H1 (cell line): ENCODE data around the gene NDST4. TPM values are rescaled to one million over a fixed set of nuclear protein-coding genes. Genes with fewer than 3 reads are reported as not detected.

Experiments used
- CTCF ChIA-PET: fragments of 300-600 bp; sonication (Branson Sonifier 250); formaldehyde crosslinking; loops from one replicate; lab custom pipeline; 2021; ENCODE audit not compliant: partially characterized antibody; lab: Charles Lee
- POLR2A ChIA-PET: fragments of 300-600 bp; sonication (Branson Sonifier 250); formaldehyde crosslinking; loops from one replicate; lab custom pipeline; 2021; ENCODE audit warnings: inconsistent platforms; ENCODE audit not compliant: partially characterized antibody; lab: Charles Lee
- DNase-seq, 2 experiments: peaks; one replicate each; pipeline versions ENCODE4 v3.0.0 to v3.0.0-alpha.2; 2010 to 2022; ENCODE audit warnings: low spot score in 2 of 2, low read depth in 1 of 2, mixed read lengths in 1 of 2
- FAIRE-seq: peaks from 2 replicates; lab custom pipeline; 2011; peaks lifted over from hg19 to GRCh38; lab: Jason Lieb, UNC
- H2AFZ ChIP-seq: 2 replicates; pipeline ENCODE4 v1.8.1; 2012; ENCODE audit warnings: low read length, inconsistent platforms
- H2AK5ac ChIP-seq: 2 replicates; pipeline ENCODE4 v1.6.1; 2013; ENCODE audit warnings: low read depth, low read length
- H2BK120ac ChIP-seq: replicated peaks from 2 replicates; pipeline ENCODE3; 2013; ENCODE audit warnings: low read depth, low read length, inconsistent platforms
- H2BK12ac ChIP-seq: 2 replicates; pipeline ENCODE4 v1.6.1; 2013; ENCODE audit warnings: low read depth, low read length
- H2BK15ac ChIP-seq: 2 replicates; pipeline ENCODE4 v1.6.1; 2013; ENCODE audit warnings: low read length
- H2BK20ac ChIP-seq: 2 replicates; pipeline ENCODE4 v1.6.1; 2013; ENCODE audit warnings: low read length
- H2BK5ac ChIP-seq: 2 replicates; pipeline ENCODE4 v1.6.1; 2013; ENCODE audit warnings: low read depth, low read length
- H3K14ac ChIP-seq: 2 replicates; pipeline ENCODE4 v1.6.1; 2013; ENCODE audit warnings: inconsistent platforms; ENCODE audit not compliant: insufficient read length
- H3K18ac ChIP-seq: 2 replicates; pipeline ENCODE4 v1.6.1; 2013; ENCODE audit warnings: low read length; ENCODE audit errors: extremely low read depth
- H3K23ac ChIP-seq: 2 replicates; pipeline ENCODE4 v1.6.1; 2013; ENCODE audit warnings: inconsistent platforms; ENCODE audit not compliant: insufficient read length
- H3K23me2 ChIP-seq: 2 replicates; pipeline ENCODE4 v1.6.1; 2013; ENCODE audit warnings: low read depth, low read length
- H3K27ac ChIP-seq: 2 replicates; pipeline ENCODE4 v1.6.1; 2011; ENCODE audit warnings: low read depth, low read length, inconsistent platforms
- H3K27me3 ChIP-seq, 4 experiments: replicated peaks in 1 of 4; 1 replicate in 1 of 4; 2 replicates in 3 of 4; pipeline versions ENCODE4 v1.6.1 to v1.8.1; 2011 to 2013; ENCODE audit warnings: low read length in 3 of 4, mild to moderate bottlenecking in 3 of 4, inconsistent platforms in 2 of 4, mixed read lengths in 2 of 4, moderate library complexity in 1 of 4; ENCODE audit not compliant: control insufficient read depth in 3 of 4, insufficient read depth in 3 of 4; ENCODE audit errors: extremely low read depth in 1 of 4
- H3K36me3 ChIP-seq, 4 experiments: 2 replicates each; pipeline versions ENCODE4 v1.6.1 to v1.8.1; 2011 to 2013; ENCODE audit warnings: mild to moderate bottlenecking in 4 of 4, low read length in 3 of 4, moderate library complexity in 2 of 4, control low read depth in 1 of 4, inconsistent platforms in 1 of 4; ENCODE audit not compliant: insufficient read depth in 4 of 4, control insufficient read depth in 2 of 4
- H3K4ac ChIP-seq: replicated peaks from 2 replicates; pipeline ENCODE3; 2013; ENCODE audit warnings: low read length, low read depth, mixed read lengths, inconsistent platforms; ENCODE audit not compliant: insufficient read length
- H3K4me1 ChIP-seq, 4 experiments: replicated peaks in 1 of 4; 1 replicate in 1 of 4; 2 replicates in 3 of 4; pipeline versions ENCODE4 v1.6.1 to v1.8.1; 2011 to 2013; ENCODE audit warnings: low read length in 3 of 4, inconsistent platforms in 2 of 4, mixed read lengths in 1 of 4; ENCODE audit not compliant: insufficient read depth in 4 of 4, control insufficient read depth in 3 of 4
- H3K4me2 ChIP-seq, 2 experiments: 2 replicates each; pipeline versions ENCODE4 v1.6.1 to v1.8.1; 2011 to 2013; ENCODE audit warnings: low read depth in 2 of 2, low read length in 2 of 2, control low read depth in 1 of 2, inconsistent platforms in 1 of 2, mild to moderate bottlenecking in 1 of 2; ENCODE audit not compliant: insufficient read depth in 1 of 2
- H3K4me3 ChIP-seq, 4 experiments: fragments of 200-600, 300-600 bp in 1 of 4; sonication (generic), shearing (Covaris generic), sonication (Bioruptor Twin) in 1 of 4; 2 replicates each; pipeline versions ENCODE4 v1.5.1 to v1.8.1; 2011 to 2016; ENCODE audit warnings: low read length in 4 of 4, low read depth in 3 of 4, control low read depth in 2 of 4, inconsistent platforms in 2 of 4, mild to moderate bottlenecking in 2 of 4, mixed read lengths in 1 of 4, moderate library complexity in 1 of 4; ENCODE audit not compliant: insufficient read depth in 2 of 4; ENCODE audit errors: extremely low read depth in 1 of 4
- H3K56ac ChIP-seq: replicated peaks from 2 replicates; pipeline ENCODE3; 2013; ENCODE audit warnings: low read depth, mild to moderate bottlenecking, mixed read lengths, low read length, inconsistent platforms; ENCODE audit not compliant: insufficient read length
- H3K79me1 ChIP-seq: 2 replicates; pipeline ENCODE4 v1.6.1; 2013; ENCODE audit warnings: low read depth, low read length, control low read depth
- H3K79me2 ChIP-seq, 2 experiments: 2 replicates each; pipeline versions ENCODE4 v1.6.1 to v1.8.1; 2012 to 2013; ENCODE audit warnings: low read length in 2 of 2, mild to moderate bottlenecking in 2 of 2, inconsistent platforms in 1 of 2; ENCODE audit not compliant: insufficient read depth in 2 of 2, control insufficient read depth in 1 of 2
- H3K9ac ChIP-seq, 4 experiments: replicated peaks in 1 of 4; 1 replicate in 1 of 4; 2 replicates in 3 of 4; pipeline versions ENCODE4 v1.6.1 to v1.8.1; 2011 to 2013; ENCODE audit warnings: low read depth in 3 of 4, low read length in 3 of 4, control low read depth in 2 of 4, mild to moderate bottlenecking in 2 of 4, moderate library complexity in 2 of 4, inconsistent platforms in 1 of 4; ENCODE audit errors: extremely low read depth in 1 of 4
- H3K9me3 ChIP-seq, 2 experiments: 2 replicates each; pipeline versions ENCODE4 v1.6.1 to v1.8.1; 2012 to 2013; ENCODE audit warnings: mild to moderate bottlenecking in 2 of 2, moderate library complexity in 2 of 2, control low read depth in 1 of 2, inconsistent platforms in 1 of 2, low read depth in 1 of 2, low read length in 1 of 2, mixed read lengths in 1 of 2; ENCODE audit not compliant: insufficient read depth in 2 of 2
- H4K20me1 ChIP-seq, 2 experiments: replicated peaks in 1 of 2; 2 replicates each; pipeline versions ENCODE3 to v1.8.1; 2011 to 2013; ENCODE audit warnings: inconsistent platforms in 2 of 2, low read length in 2 of 2, mild to moderate bottlenecking in 1 of 2; ENCODE audit not compliant: insufficient read depth in 2 of 2, control insufficient read depth in 1 of 2
- H4K5ac ChIP-seq: 2 replicates; pipeline ENCODE4 v1.6.1; 2013; ENCODE audit warnings: low read length, low read depth, mixed read lengths, inconsistent platforms; ENCODE audit not compliant: insufficient read length
- H4K8ac ChIP-seq: 2 replicates; pipeline ENCODE4 v1.8.0; 2013; ENCODE audit warnings: mild to moderate bottlenecking, moderate library complexity, low read length, inconsistent platforms; ENCODE audit not compliant: insufficient read depth; ENCODE audit errors: extremely low read depth
- H4K91ac ChIP-seq: replicated peaks from 2 replicates; pipeline ENCODE3; 2013; ENCODE audit warnings: low read length, mixed read lengths, inconsistent platforms; ENCODE audit not compliant: insufficient read length
- CBX8 ChIP-seq: fragments of 300-800, 300-1000 bp; sonication (generic); IDR thresholded peaks from 2 replicates; pipeline ENCODE4 v1.7.1; 2016; ENCODE audit warnings: low read depth, low read length, borderline replicate concordance
- CTCF ChIP-seq, 3 experiments: IDR thresholded peaks; 1 replicate in 2 of 3; 2 replicates in 1 of 3; pipeline versions ENCODE4 v1.5.1 to v1.6.1; 2011; ENCODE audit warnings: low read length in 3 of 3, mild to moderate bottlenecking in 3 of 3, inconsistent platforms in 2 of 3, low read depth in 1 of 3, moderate library complexity in 1 of 3; ENCODE audit not compliant: insufficient read depth in 1 of 3; ENCODE audit errors: control extremely low read depth in 1 of 3
- RAD21 ChIP-seq, 2 experiments: IDR thresholded peaks in 1 of 2; conservative IDR thresholded peaks in 1 of 2; 2 replicates each; pipeline ENCODE4 v1.6.1; 2011; ENCODE audit warnings: low read depth in 2 of 2, low read length in 2 of 2, improper control_type of control experiment in 1 of 2, inconsistent platforms in 1 of 2, mild to moderate bottlenecking in 1 of 2, moderate library complexity in 1 of 2
- TEAD4 ChIP-seq: IDR thresholded peaks from 2 replicates; pipeline ENCODE4 v1.6.1; 2012; ENCODE audit warnings: low read depth, low read length, inconsistent platforms, mixed read lengths
- WGBS, 2 experiments: shearing (Covaris generic) in 1 of 2; methylation state at CpG; one replicate each; pipeline versions ENCODE4 v1.1.6 to v1.1.7; 2013 to 2015; ENCODE audit warnings: low lambda C conversion rate in 2 of 2, mixed read lengths in 2 of 2, inconsistent platforms in 1 of 2, low coverage in 1 of 2, missing lambda C conversion rate in 1 of 2; ENCODE audit not compliant: insufficient replicate concordance in 2 of 2, insufficient coverage in 1 of 2, insufficient read length in 1 of 2; ENCODE audit errors: extremely low coverage in 1 of 2, missing lambda C conversion rate in 1 of 2; 5-methylcytosine and 5-hydroxymethylcytosine counted together
- polyA plus RNA-seq, 7 experiments: library from polyadenylated mRNA; depleted of rRNA in 3 of 7; stranded (reverse) in 5 of 7; unstranded in 2 of 7; fragments of >200 nt in 5 of 7; fragments of 200-250 nt in 2 of 7; gene quantifications; 1 replicate in 5 of 7; 2 replicates in 1 of 7; 4 replicates in 1 of 7; pipeline versions ENCODE4 v1.2.1 to v1.2.3, GENCODE V29; 2011 to 2013; ENCODE audit warnings: missing spikeins in 2 of 7, mixed read lengths in 2 of 7
- total RNA-seq: library from RNA; stranded (reverse); fragmentation: NEBNext Ultra II Directional; extraction: Animal tissue kit (Norgen Biotek cat#: 25700); gene quantifications from 2 replicates; pipeline ENCODE4 v1.2.1, GENCODE V29; 2021

The NDST4 gene
- total and polyA plus RNA-seq, 2 of the 8 experiments (the other 6 are each of a cell fraction or from before 2014, with no cell fraction given) = 0.02 TPM; not detected in 1

DNA sequence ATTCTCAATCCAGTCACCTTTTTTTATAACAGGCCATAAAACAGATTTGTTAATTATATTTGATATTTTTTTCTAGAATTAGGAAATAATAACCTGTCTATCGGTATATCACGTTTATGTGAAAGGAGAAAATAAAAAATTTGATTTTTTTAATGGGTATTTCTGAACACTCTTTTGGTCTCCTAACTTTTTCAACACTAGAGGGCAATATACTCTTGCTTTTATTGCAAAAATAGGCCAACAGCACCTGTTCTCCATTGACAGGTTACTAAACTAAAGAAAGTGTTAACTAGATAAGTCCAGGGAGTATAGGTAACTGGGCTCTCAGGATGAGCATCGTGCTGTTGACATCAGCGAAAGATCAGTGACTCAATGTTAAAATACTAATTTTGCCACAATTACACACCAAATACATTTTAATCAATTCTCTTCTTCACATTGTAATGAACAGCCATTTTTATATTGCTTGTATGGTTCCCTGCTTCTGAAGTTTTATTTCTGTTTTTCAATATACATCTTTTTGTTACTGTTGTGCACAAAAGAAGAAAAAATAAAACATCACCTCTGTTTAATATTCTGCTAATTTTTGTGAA, 22.8 kb downstream of the NDST4 start:
- Histone ChIP-seq H2BK20ac (no peak overlapping the region), H3K23me2 (no peaks in the 10 kb centered on the region), H3K14ac (no peak overlapping the region), H3K4me2 (no peak overlapping the region), H4K5ac (no peak overlapping the region), H2BK15ac (no peak overlapping the region), H3K23ac (no peak overlapping the region), H3K4ac (no peak overlapping the region), H4K20me1 (no peaks in the 10 kb centered on the region), H2BK5ac (no peak overlapping the region), H2AFZ (no peak overlapping the region), H3K79me2 (no peaks in the 10 kb centered on the region), H3K27ac (no peak overlapping the region), H4K8ac (no peak overlapping the region), H2BK120ac (no peak overlapping the region), H3K27me3 (no peaks in the 10 kb centered on the region), H3K4me3 (no peak overlapping the region), H3K4me1 (no peaks in the 10 kb centered on the region), H3K36me3 (no peaks in the 10 kb centered on the region), H2AK5ac (no peak overlapping the region), H2BK12ac (no peak overlapping the region), H3K18ac (no peak overlapping the region), H4K91ac (no peak overlapping the region), H3K56ac (no peak overlapping the region), H3K9me3 (no peaks in the 10 kb centered on the region), H3K9ac (no peak overlapping the region), H3K79me1 (no peaks in the 10 kb centered on the region)
- DNase-seq (no peak), FAIRE-seq (peak; percentile 7)
- CTCF ChIA-PET = interaction anchor here (0.7 to 1.0 kb wide), 3 partner anchors 10 to 319 kb away, joined by 3 read pairs; no protein-coding TSS in a partner anchor
- 24% methylated on average over 4 of the region's 4 CpGs; no CpG with 5 or more reads in 1 of the 2 experiments for WGBS, 2 experiments
- no peak for TF ChIP-seq CBX8
- peak in 2 of 3 experiments; percentile 32 to 50; a peak in 2 of 4 replicates for TF ChIP-seq CTCF (IDR thresholded peaks at IDR 0.05; ENCODE audit: control extremely low read depth in 1 of 3, insufficient read depth in 1 of 3, low read depth in 1 of 3, low read length in 3 of 3)
- TF ChIP-seq TEAD4 = no peak
- TF ChIP-seq RAD21 (IDR thresholded peaks at IDR 0.05 in 1 of 2, conservative IDR thresholded peaks at IDR 0.05 in 1 of 2; ENCODE audit: low read depth in 2 of 2, low read length in 2 of 2) = peak; percentile 73 to 74
- POLR2A ChIA-PET = no interaction called here
